HepG2 (cell line): Measurements from ENCODE around the gene MAN1A1. TPM values are rescaled to one million over a fixed set of nuclear protein-coding genes. Genes with fewer than 3 reads are reported as not detected.

Experiments used
- ATAC-seq: fragments of 200-7000 bp; cut with Tn5 transposase; 3 replicates; pipeline ENCODE4 v1.9.1; 2020; ENCODE audit warnings: mild to moderate bottlenecking, moderate library complexity
- BruUV-seq: library from RNA; stranded (reverse); fragments of 400-500 nt; replicated peaks from 2 replicates; lab custom pipeline; 2021; lab: Mats Ljungman, UMichigan
- CTCF ChIA-PET: fragments of 300-600 bp; formaldehyde crosslinking; extraction: SDS; loops from one replicate; lab custom pipeline; 2021; ENCODE audit warnings: low total read pairs, inconsistent platforms, low intra/inter-chr PET ratio; lab: Yijun Ruan, JAX
- POLR2A ChIA-PET: fragments of 350-600 bp; sonication (Branson Sonifier 250); formaldehyde crosslinking; loops from one replicate; lab custom pipeline; 2020; ENCODE audit warnings: antibody characterized with exemption, inconsistent platforms; lab: Yijun Ruan, JAX
- DNase-seq: peaks from one replicate; pipeline ENCODE4 v3.0.0-alpha.2; 2015; ENCODE audit warnings: low spot score
- FAIRE-seq: peaks from 3 replicates; lab custom pipeline; 2011; peaks lifted over from hg19 to GRCh38; lab: Jason Lieb, UNC
- H2AFZ ChIP-seq: one replicate; pipeline ENCODE4 v1.6.1; 2011; ENCODE audit warnings: low read length, inconsistent platforms
- H3K27ac ChIP-seq: fragments of 300-600 bp; 3 replicates; pipeline ENCODE4 v1.8.0; 2011; ENCODE audit warnings: mixed run types, mild to moderate bottlenecking, mixed read lengths, low read length, inconsistent platforms; ENCODE audit not compliant: insufficient read depth; ENCODE audit errors: extremely low read length
- H3K27me3 ChIP-seq, 2 experiments: fragments of 200-600 bp in 1 of 2; 2 replicates in 1 of 2; 3 replicates in 1 of 2; pipeline versions ENCODE4 v1.6.0 to v1.8.0; 2011; ENCODE audit warnings: low read length in 2 of 2, mild to moderate bottlenecking in 2 of 2, moderate library complexity in 2 of 2, inconsistent platforms in 1 of 2; ENCODE audit not compliant: insufficient read depth in 2 of 2, control insufficient read depth in 1 of 2
- H3K36me3 ChIP-seq, 2 experiments: fragments of 200-600 bp in 1 of 2; replicated peaks in 1 of 2; 2 replicates in 1 of 2; 3 replicates in 1 of 2; pipeline versions ENCODE4 v1.5.1 to v1.8.0; 2011; ENCODE audit warnings: low read length in 2 of 2, inconsistent platforms in 1 of 2; ENCODE audit not compliant: insufficient read depth in 2 of 2, control insufficient read depth in 1 of 2
- H3K4me1 ChIP-seq: 2 replicates; pipeline ENCODE4 v1.5.1; 2012; ENCODE audit warnings: low read length, inconsistent platforms; ENCODE audit not compliant: insufficient read depth
- H3K4me2 ChIP-seq: 2 replicates; pipeline ENCODE4 v1.6.0; 2011; ENCODE audit warnings: low read depth, low read length, inconsistent platforms
- H3K4me3 ChIP-seq, 3 experiments: fragments of 200-600 bp in 1 of 3; sonication (generic), shearing (Covaris generic) in 1 of 3; replicated peaks in 1 of 3; 2 replicates each; pipeline ENCODE4 v1.5.1; 2011 to 2016; ENCODE audit warnings: low read length in 3 of 3, inconsistent platforms in 2 of 3, low read depth in 2 of 3, mild to moderate bottlenecking in 2 of 3, control low read depth in 1 of 3, mixed read lengths in 1 of 3; ENCODE audit not compliant: insufficient read depth in 1 of 3
- H3K79me2 ChIP-seq: one replicate; pipeline ENCODE4 v1.6.1; 2011; ENCODE audit warnings: low read length, inconsistent platforms; ENCODE audit not compliant: insufficient read depth
- H3K9ac ChIP-seq: 2 replicates; pipeline ENCODE4 v1.6.0; 2011; ENCODE audit warnings: mild to moderate bottlenecking, low read depth, low read length, inconsistent platforms; ENCODE audit not compliant: insufficient read depth
- H3K9me3 ChIP-seq: 2 replicates; pipeline ENCODE4 v1.5.1; 2012; ENCODE audit warnings: mild to moderate bottlenecking, low read length
- H4K20me1 ChIP-seq: 2 replicates; pipeline ENCODE4 v1.6.0; 2011; ENCODE audit warnings: inconsistent platforms, mild to moderate bottlenecking, low read length, moderate library complexity; ENCODE audit not compliant: insufficient read depth
- CHD2 ChIP-seq: IDR thresholded peaks from 2 replicates; pipeline ENCODE4 v1.6.1; 2011; ENCODE audit warnings: low read depth, low read length, improper control_type of control experiment
- CREB1 ChIP-seq, 2 experiments: fragments of 450-650 bp in 1 of 2; IDR thresholded peaks; 2 replicates each; pipeline ENCODE4 v1.6.1; 2016 to 2017; ENCODE audit warnings: control low read depth in 1 of 2, mild to moderate bottlenecking in 1 of 2, missing compliant biosample characterization in 1 of 2, missing genetic modification characterization in 1 of 2
- RBM22 ChIP-seq: fragments of 200-400 bp; formaldehyde crosslinking; optimal IDR thresholded peaks from 2 replicates; pipeline ENCODE3; 2017; ENCODE audit warnings: mild to moderate bottlenecking, low read length, moderate library complexity
- WGBS: methylation state at CpG from one replicate; pipeline ENCODE4 v1.1.6; 2017; ENCODE audit warnings: low lambda C conversion rate; 5-methylcytosine and 5-hydroxymethylcytosine counted together
- in situ Hi-C: cut with HindIII; loops from 2 replicates; pipeline ENCODE4 v1.10.0; 2017; ENCODE audit warnings: low pct_unique_long_range_greater_than_20kb; ENCODE audit not compliant: extremely low pct_ligation_motif_present
- intact Hi-C: fragments of 100-400 bp; cut with micrococcal nuclease; formaldehyde crosslinking; loops from one replicate; pipeline ENCODE4 v1.10.0; 2022; ENCODE audit not compliant: unreplicated experiment
- polyA plus RNA-seq, 8 experiments: library from polyadenylated mRNA; depleted of rRNA in 3 of 8; stranded (reverse) in 7 of 8; unstranded in 1 of 8; fragments of >200 nt; fragmentation: Illumina TruSeq in 4 of 8; extraction: Trizol in 4 of 8; gene quantifications; 2 replicates each; pipeline versions ENCODE4 v1.2.1 to v1.2.3, GENCODE V29; 2011 to 2016; ENCODE audit warnings: low read depth in 4 of 8, missing spikeins in 1 of 8, mixed read lengths in 1 of 8; ENCODE audit not compliant: insufficient read depth in 1 of 8
- total RNA-seq, 5 experiments: library from RNA; depleted of rRNA; stranded (reverse); fragments of >200 nt; fragmentation: Illumina TruSeq; extraction: Trizol; gene quantifications; 2 replicates each; pipeline ENCODE4 v1.2.3, GENCODE V29; 2016; ENCODE audit warnings: low read depth in 1 of 5
- TF ChIP-seq, protein P1 (sequence below): sonication (generic); formaldehyde crosslinking; conservative IDR thresholded peaks from 2 replicates; pipeline ENCODE4 v1.5.0; 2020; ENCODE audit warnings: missing genetic modification reagents
- TF ChIP-seq, protein P2 (sequence below): sonication (generic); formaldehyde crosslinking; IDR thresholded peaks from 2 replicates; pipeline ENCODE4 v1.4.0; 2020; ENCODE audit warnings: mild to moderate bottlenecking, missing genetic modification reagents

Gene MAN1A1
- total and polyA plus RNA-seq, 2 of the 13 experiments (the other 11 are each of a cell fraction or from before 2014, with no cell fraction given): 156 to 236 TPM

DNA sequence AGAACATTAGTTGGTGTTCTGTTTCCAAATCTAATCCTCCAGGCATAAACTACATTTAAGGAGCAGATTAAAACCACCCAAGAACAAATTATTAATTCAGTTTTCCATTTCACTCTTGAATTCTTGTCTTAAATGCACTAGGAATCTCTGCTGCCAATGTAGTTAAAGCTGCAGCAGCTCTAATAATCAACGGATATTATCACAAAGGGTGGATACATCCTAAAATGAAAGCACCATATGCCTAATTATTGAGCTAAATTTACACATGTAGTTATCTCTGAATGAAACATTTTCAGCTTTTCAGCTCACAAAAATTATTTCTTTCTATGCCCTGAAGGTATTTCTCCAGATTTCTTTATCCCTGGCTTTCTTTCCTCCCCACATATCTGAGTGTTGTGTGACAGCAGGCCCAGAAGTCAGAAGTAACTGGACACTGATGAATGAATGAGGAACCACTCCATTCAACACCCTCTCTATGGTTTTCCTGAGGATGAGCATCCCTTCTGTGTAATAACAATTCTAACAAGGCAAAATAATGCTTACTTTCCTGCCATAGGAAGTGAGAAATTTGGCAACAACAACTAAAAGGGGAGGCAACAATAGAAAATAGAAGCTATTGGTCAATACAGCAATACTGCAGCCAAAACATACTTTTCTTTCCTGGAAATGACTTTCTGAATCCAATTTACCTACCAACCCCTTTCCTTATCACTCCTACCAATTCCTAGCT lies 14.9 kb downstream of the MAN1A1 start:
- 66% methylated on average over 1 of the region's 1 CpG for WGBS
- FAIRE-seq: no peak
- no peak overlapping the region for H3K27ac ChIP-seq
- ATAC-seq: no peak
- intact Hi-C loops: no loop called here
- H3K9ac ChIP-seq: no peak overlapping the region
- in situ Hi-C loops: no loop called here
- H3K27me3 ChIP-seq: no peaks in the 10 kb centered on the region
- ChIA-PET CTCF (no interaction called here), POLR2A (interaction anchor here (0.7 to 2.2 kb wide), 3 partner anchors 9 to 13 kb away, joined by 3 to 14 read pairs (median 3); no protein-coding TSS in a partner anchor)
- H3K79me2 ChIP-seq: peaks cover 99% of the 10 kb centered on the region
- H3K4me2 ChIP-seq: no peak overlapping the region
- no peak overlapping the region for H2AFZ ChIP-seq
- H3K4me1 ChIP-seq: peaks cover 81% of the 10 kb centered on the region
- BruUV-seq: no TSS peak
- peaks cover 98% of the 10 kb centered on the region for H4K20me1 ChIP-seq
- no peak overlapping the region for H3K4me3 ChIP-seq
- TF ChIP-seq, protein P1, sequence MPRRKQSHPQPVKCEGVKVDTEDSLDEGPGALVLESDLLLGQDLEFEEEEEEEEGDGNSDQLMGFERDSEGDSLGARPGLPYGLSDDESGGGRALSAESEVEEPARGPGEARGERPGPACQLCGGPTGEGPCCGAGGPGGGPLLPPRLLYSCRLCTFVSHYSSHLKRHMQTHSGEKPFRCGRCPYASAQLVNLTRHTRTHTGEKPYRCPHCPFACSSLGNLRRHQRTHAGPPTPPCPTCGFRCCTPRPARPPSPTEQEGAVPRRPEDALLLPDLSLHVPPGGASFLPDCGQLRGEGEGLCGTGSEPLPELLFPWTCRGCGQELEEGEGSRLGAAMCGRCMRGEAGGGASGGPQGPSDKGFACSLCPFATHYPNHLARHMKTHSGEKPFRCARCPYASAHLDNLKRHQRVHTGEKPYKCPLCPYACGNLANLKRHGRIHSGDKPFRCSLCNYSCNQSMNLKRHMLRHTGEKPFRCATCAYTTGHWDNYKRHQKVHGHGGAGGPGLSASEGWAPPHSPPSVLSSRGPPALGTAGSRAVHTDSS (CRISPR knock-in tag): no peak
- TF ChIP-seq RBM22: peak; percentile 92
- no peak for TF ChIP-seq CREB1 (IDR thresholded peaks at IDR 0.05)
- 0 out of 2 replicates have a peak, but pooled peaks have one; percentile 1 for TF ChIP-seq CREB1 (CRISPR knock-in tag; IDR thresholded peaks at IDR 0.05)
- TF ChIP-seq, protein P2, sequence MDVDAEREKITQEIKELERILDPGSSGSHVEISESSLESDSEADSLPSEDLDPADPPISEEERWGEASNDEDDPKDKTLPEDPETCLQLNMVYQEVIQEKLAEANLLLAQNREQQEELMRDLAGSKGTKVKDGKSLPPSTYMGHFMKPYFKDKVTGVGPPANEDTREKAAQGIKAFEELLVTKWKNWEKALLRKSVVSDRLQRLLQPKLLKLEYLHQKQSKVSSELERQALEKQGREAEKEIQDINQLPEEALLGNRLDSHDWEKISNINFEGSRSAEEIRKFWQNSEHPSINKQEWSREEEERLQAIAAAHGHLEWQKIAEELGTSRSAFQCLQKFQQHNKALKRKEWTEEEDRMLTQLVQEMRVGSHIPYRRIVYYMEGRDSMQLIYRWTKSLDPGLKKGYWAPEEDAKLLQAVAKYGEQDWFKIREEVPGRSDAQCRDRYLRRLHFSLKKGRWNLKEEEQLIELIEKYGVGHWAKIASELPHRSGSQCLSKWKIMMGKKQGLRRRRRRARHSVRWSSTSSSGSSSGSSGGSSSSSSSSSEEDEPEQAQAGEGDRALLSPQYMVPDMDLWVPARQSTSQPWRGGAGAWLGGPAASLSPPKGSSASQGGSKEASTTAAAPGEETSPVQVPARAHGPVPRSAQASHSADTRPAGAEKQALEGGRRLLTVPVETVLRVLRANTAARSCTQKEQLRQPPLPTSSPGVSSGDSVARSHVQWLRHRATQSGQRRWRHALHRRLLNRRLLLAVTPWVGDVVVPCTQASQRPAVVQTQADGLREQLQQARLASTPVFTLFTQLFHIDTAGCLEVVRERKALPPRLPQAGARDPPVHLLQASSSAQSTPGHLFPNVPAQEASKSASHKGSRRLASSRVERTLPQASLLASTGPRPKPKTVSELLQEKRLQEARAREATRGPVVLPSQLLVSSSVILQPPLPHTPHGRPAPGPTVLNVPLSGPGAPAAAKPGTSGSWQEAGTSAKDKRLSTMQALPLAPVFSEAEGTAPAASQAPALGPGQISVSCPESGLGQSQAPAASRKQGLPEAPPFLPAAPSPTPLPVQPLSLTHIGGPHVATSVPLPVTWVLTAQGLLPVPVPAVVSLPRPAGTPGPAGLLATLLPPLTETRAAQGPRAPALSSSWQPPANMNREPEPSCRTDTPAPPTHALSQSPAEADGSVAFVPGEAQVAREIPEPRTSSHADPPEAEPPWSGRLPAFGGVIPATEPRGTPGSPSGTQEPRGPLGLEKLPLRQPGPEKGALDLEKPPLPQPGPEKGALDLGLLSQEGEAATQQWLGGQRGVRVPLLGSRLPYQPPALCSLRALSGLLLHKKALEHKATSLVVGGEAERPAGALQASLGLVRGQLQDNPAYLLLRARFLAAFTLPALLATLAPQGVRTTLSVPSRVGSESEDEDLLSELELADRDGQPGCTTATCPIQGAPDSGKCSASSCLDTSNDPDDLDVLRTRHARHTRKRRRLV: 0 out of 2 replicates have a peak, but pooled peaks have one; percentile 13
- no peak for TF ChIP-seq CHD2
- no peak for DNase-seq
- H3K9me3 ChIP-seq: no peaks in the 10 kb centered on the region
- peaks cover 33 to 80% of the 10 kb centered on the region in 2 experiments for H3K36me3 ChIP-seq
